ELR (cell line): ENCODE measurements around the gene OVCA2.

Experiments
- DNase-seq: peaks from one replicate; pipeline ENCODE4 v3.0.0-alpha.2; 2015; ENCODE audit warnings: low read depth

The OVCA2 gene

GRCh38 chr17:2065949-2066400, 24.2 kb downstream of the OVCA2 start:
- DNase-seq: no peak

- no peak for DNase-seq
Observed at GRCh38 chr17:2067048-2067561, 25.3 kb downstream of the OVCA2 start.

- DNase-seq: no peak
Observed at GRCh38 chr17:2067608-2068024, 25.8 kb downstream of the OVCA2 start.

- peak; percentile 91 for DNase-seq
Observed at GRCh38 chr17:2068031-2068518, 26.3 kb downstream of the OVCA2 start.

GRCh38 chr17:2068519-2069051, 26.8 kb downstream of the OVCA2 start:
- DNase-seq: peak; percentile 95

GRCh38 chr17:2070241-2071023, 28.6 kb downstream of the OVCA2 start:
- no peak for DNase-seq

- DNase-seq: no peak
Observed at GRCh38 chr17:2071024-2071385, 29.2 kb downstream of the OVCA2 start.

GRCh38 chr17:2071455-2072281, 29.8 kb downstream of the OVCA2 start:
- peak; percentile 91 for DNase-seq

GRCh38 chr17:2074919-2075318, 33.1 kb downstream of the OVCA2 start:
- no peak for DNase-seq

GRCh38 chr17:2075336-2076086, 33.7 kb downstream of the OVCA2 start:
- DNase-seq: no peak

GRCh38 chr17:2076087-2076984, 34.5 kb downstream of the OVCA2 start:
- no peak for DNase-seq

GRCh38 chr17:2077040-2077439, 35.2 kb downstream of the OVCA2 start:
- no peak for DNase-seq

- peak; percentile 92 for DNase-seq
Observed at GRCh38 chr17:2081564-2081963, 39.7 kb downstream of the OVCA2 start.

- DNase-seq: no peak
Observed at GRCh38 chr17:2082003-2082781, 40.4 kb downstream of the OVCA2 start.

GRCh38 chr17:2083613-2084035, 41.8 kb downstream of the OVCA2 start:
- peak; percentile 39 for DNase-seq

- DNase-seq: peak; percentile 92
Observed at GRCh38 chr17:2084036-2084765, 42.4 kb downstream of the OVCA2 start.

GRCh38 chr17:2084766-2085647, 43.2 kb downstream of the OVCA2 start:
- peak; percentile 67 for DNase-seq

- peak; percentile 35 for DNase-seq
Observed at GRCh38 chr17:2085648-2085949, 43.8 kb downstream of the OVCA2 start.
